HFFc6 (cell line): ENCODE results near the gene HSPA4L. TPM values are rescaled to one million over a fixed set of nuclear protein-coding genes. Genes with fewer than 3 reads are reported as not detected.
A peak's percentile ranks its signal among the peaks of the same experiment; 100 is the strongest.

Experiments used
- DNase-seq: peaks from one replicate; pipeline ENCODE4 v3.0.0-alpha.2; 2018
- H3K27ac Mint-ChIP-seq: 2 replicates; pipeline ENCODE4 v1.8.0; 2020; ENCODE audit warnings: mild to moderate bottlenecking, mixed read lengths
- H3K27me3 Mint-ChIP-seq: 2 replicates; pipeline ENCODE4 v1.8.0; 2021; ENCODE audit warnings: mild to moderate bottlenecking, moderate library complexity, mixed read lengths; ENCODE audit not compliant: insufficient read depth
- H3K36me3 Mint-ChIP-seq: 2 replicates; pipeline ENCODE4 v1.8.0; 2021; ENCODE audit warnings: low read depth, mixed read lengths
- H3K4me1 Mint-ChIP-seq: 2 replicates; pipeline ENCODE4 v1.8.0; 2020; ENCODE audit warnings: low read depth, mixed read lengths
- H3K4me3 Mint-ChIP-seq: 2 replicates; pipeline ENCODE4 v1.8.0; 2020; ENCODE audit warnings: mild to moderate bottlenecking, moderate library complexity, mixed read lengths
- H3K9me3 Mint-ChIP-seq: 2 replicates; pipeline ENCODE4 v1.8.0; 2020; ENCODE audit warnings: mild to moderate bottlenecking, mixed read lengths
- CTCF ChIP-seq: fragments of 200-600 bp; sonication (generic); IDR thresholded peaks from 2 replicates; pipeline ENCODE4 v1.5.0; 2021; ENCODE audit warnings: antibody characterized with exemption, mild to moderate bottlenecking
- total RNA-seq, 6 experiments: library from RNA; stranded (reverse); fragmentation: NEBNext Ultra II Directional; extraction: Animal tissue kit (Norgen Biotek cat#: 25700); gene quantifications; 2 replicates in 1 of 6; 3 replicates in 5 of 6; pipeline ENCODE4 v1.2.3, GENCODE V29; 2021

The HSPA4L gene
- total RNA-seq, 6 experiments from 2014 or later: 5.9 to 7.9 (median 7.5) TPM

GRCh38 chr4:127881563-127881864 lies 99.4 kb downstream of the HSPA4L start:
- Mint-ChIP-seq H3K4me3 (peak overlapping the region; percentile 100), H3K4me1 (peaks cover 28% of the 10 kb centered on the region), H3K36me3 (peaks cover 13% of the 10 kb centered on the region; the same call in 1 of the 2 replicates), H3K9me3 (no peaks in the 10 kb centered on the region), H3K27me3 (no peaks in the 10 kb centered on the region; the same call in none of the 2 replicates), H3K27ac (peak overlapping the region; percentile 99)
- no peak for TF ChIP-seq CTCF
- no peak for DNase-seq

- peaks cover 10% of the 10 kb centered on the region; the same call in 1 of the 2 replicates for H3K36me3 Mint-ChIP-seq
- H3K27me3 Mint-ChIP-seq: no peaks in the 10 kb centered on the region
- peaks cover 34% of the 10 kb centered on the region for H3K4me1 Mint-ChIP-seq
- DNase-seq: no peak
- no peak for TF ChIP-seq CTCF
- H3K27ac Mint-ChIP-seq: peak overlapping the region; percentile 13
- H3K9me3 Mint-ChIP-seq: no peaks in the 10 kb centered on the region
- H3K4me3 Mint-ChIP-seq: no peak overlapping the region
Measured at GRCh38 chr4:127888559-127888958, 106.4 kb downstream of the HSPA4L start.

GRCh38 chr4:127889903-127890302 lies 107.8 kb downstream of the HSPA4L start:
- H3K4me1 Mint-ChIP-seq: peaks cover 34% of the 10 kb centered on the region
- no peaks in the 10 kb centered on the region for H3K27me3 Mint-ChIP-seq
- H3K27ac Mint-ChIP-seq: peak overlapping the region; percentile 62
- H3K9me3 Mint-ChIP-seq: no peaks in the 10 kb centered on the region
- H3K36me3 Mint-ChIP-seq: peaks cover 11% of the 10 kb centered on the region; the same call in 1 of the 2 replicates
- no peak for DNase-seq
- H3K4me3 Mint-ChIP-seq: peak overlapping the region; percentile 52; the same call in 1 of the 2 replicates
- no peak for TF ChIP-seq CTCF

Other genes with a start within 250 kb of the HSPA4L start
- gene INTU, start 149.4 kb upstream of the HSPA4L start, total RNA-seq: 1 to 10 TPM; 3.6 to 5.7 (median 5.0) TPM
- gene SLC25A31, start 51.9 kb upstream of the HSPA4L start, total RNA-seq: not detected
- gene PLK4, start 98.6 kb downstream of the HSPA4L start, total RNA-seq: 10 to 100 TPM in 5 of 6 experiments, 1 to 10 TPM in 1; 5.8 to 17.8 (median 14.7) TPM
- gene MFSD8, start 182.9 kb downstream of the HSPA4L start, total RNA-seq: 10 to 100 TPM; 14.6 to 18.9 (median 17.4) TPM
- gene ABHD18, start 183.1 kb downstream of the HSPA4L start, total RNA-seq: 1 to 10 TPM; 4.0 to 4.9 (median 4.3) TPM